OCI-LY7 (cell line): ENCODE measurements around the gene KRT33A. TPM values are rescaled to one million over a fixed set of nuclear protein-coding genes. Genes with fewer than 3 reads are reported as not detected.

ENCODE experiments used
- BruUV-seq: library from RNA; stranded (reverse); fragments of 400-500 nt; replicated peaks from 2 replicates; lab custom pipeline; 2021; lab: Mats Ljungman, UMichigan
- CTCF ChIA-PET: fragments of 300-600 bp; sonication (Branson Sonifier 250); formaldehyde crosslinking; loops from one replicate; lab custom pipeline; 2022; ENCODE audit warnings: antibody characterized with exemption; ENCODE audit not compliant: unreplicated experiment; lab: Charles Lee
- POLR2A ChIA-PET: fragments of 300-600 bp; sonication (Branson Sonifier 250); formaldehyde crosslinking; loops from one replicate; lab custom pipeline; 2022; ENCODE audit warnings: antibody characterized with exemption; lab: Charles Lee
- DNase-seq: peaks from one replicate; pipeline ENCODE4 v3.0.0-alpha.2; 2015; ENCODE audit warnings: low spot score
- H2AFZ ChIP-seq: fragments of 200-600 bp; sonication (generic), shearing (Covaris generic); 2 replicates; pipeline ENCODE4 v1.6.1; 2014; ENCODE audit warnings: mild to moderate bottlenecking, antibody characterized with exemption, low read length, moderate library complexity
- H3K27ac ChIP-seq: fragments of 200-600 bp; sonication (generic); 2 replicates; pipeline ENCODE4 v1.5.1; 2014; ENCODE audit warnings: mixed run types, low read depth, mild to moderate bottlenecking, moderate library complexity, low read length, inconsistent platforms; ENCODE audit not compliant: poor library complexity, severe bottlenecking
- H3K36me3 ChIP-seq: fragments of 200-600 bp; sonication (generic); 2 replicates; pipeline ENCODE4 v1.6.1; 2014; ENCODE audit warnings: mild to moderate bottlenecking, antibody characterized with exemption, low read length, moderate library complexity, mixed read lengths; ENCODE audit not compliant: insufficient read depth
- H3K4me1 ChIP-seq: fragments of 200-600 bp; sonication (generic); 2 replicates; pipeline ENCODE4 v1.5.1; 2014; ENCODE audit warnings: mild to moderate bottlenecking, low read length; ENCODE audit not compliant: insufficient read depth, poor library complexity, severe bottlenecking
- H3K4me2 ChIP-seq: fragments of 200-600 bp; sonication (generic); 2 replicates; pipeline ENCODE4 v1.6.1; 2014; ENCODE audit warnings: mild to moderate bottlenecking, low read length
- H3K4me3 ChIP-seq: fragments of 200-600 bp; sonication (generic); 2 replicates; pipeline ENCODE4 v1.5.1; 2014; ENCODE audit warnings: mild to moderate bottlenecking, low read depth, low read length; ENCODE audit not compliant: poor library complexity, severe bottlenecking
- H3K79me2 ChIP-seq: fragments of 200-600 bp; sonication (generic); 2 replicates; pipeline ENCODE4 v1.6.1; 2016; ENCODE audit warnings: low read depth, mild to moderate bottlenecking, low read length, moderate library complexity, mixed read lengths; ENCODE audit not compliant: insufficient read depth
- H3K9me2 ChIP-seq: fragments of 200-600 bp; sonication (generic); 2 replicates; pipeline ENCODE4 v1.6.1; 2016; ENCODE audit warnings: mild to moderate bottlenecking, low read length, mixed read lengths; ENCODE audit not compliant: insufficient read depth
- H3K9me3 ChIP-seq: fragments of 200-600 bp; sonication (generic); 2 replicates; pipeline ENCODE4 v1.6.1; 2014; ENCODE audit warnings: mild to moderate bottlenecking, mixed run types, low read length, mixed read lengths
- H4K20me1 ChIP-seq: fragments of 200-600 bp; sonication (generic); 2 replicates; pipeline ENCODE4 v1.6.1; 2014; ENCODE audit warnings: mild to moderate bottlenecking, antibody characterized with exemption, low read length, moderate library complexity, mixed read lengths; ENCODE audit not compliant: insufficient read depth
- EZH2phosphoT487 ChIP-seq: fragments of 200-600 bp; sonication (generic); IDR thresholded peaks from 2 replicates; pipeline ENCODE4 v1.6.1; 2018; ENCODE audit warnings: low read depth, borderline replicate concordance, mild to moderate bottlenecking, mixed run types, antibody characterized with exemption, low read length, moderate library complexity, mixed read lengths
- intact Hi-C: fragments of 100-400 bp; cut with micrococcal nuclease; formaldehyde crosslinking; loops from one replicate; pipeline ENCODE4 v1.10.0; 2022; ENCODE audit not compliant: unreplicated experiment
- total RNA-seq, 2 experiments: library from RNA; depleted of rRNA in 1 of 2; stranded (reverse); fragments of >200 nt in 1 of 2; shearing (Covaris generic) in 1 of 2; gene quantifications; 2 replicates each; pipeline ENCODE4 v1.2.3, GENCODE V29; 2014 to 2022
- TF ChIP-seq, protein P1 (sequence below): fragments of 200-600 bp; sonication (generic); conservative IDR thresholded peaks from 2 replicates; pipeline ENCODE4 v1.5.1; 2014; ENCODE audit warnings: mild to moderate bottlenecking, antibody characterized with exemption, low read length, moderate library complexity, mixed read lengths

KRT33A gene
- total RNA-seq, 2 experiments from 2014 or later: not detected

DNA sequence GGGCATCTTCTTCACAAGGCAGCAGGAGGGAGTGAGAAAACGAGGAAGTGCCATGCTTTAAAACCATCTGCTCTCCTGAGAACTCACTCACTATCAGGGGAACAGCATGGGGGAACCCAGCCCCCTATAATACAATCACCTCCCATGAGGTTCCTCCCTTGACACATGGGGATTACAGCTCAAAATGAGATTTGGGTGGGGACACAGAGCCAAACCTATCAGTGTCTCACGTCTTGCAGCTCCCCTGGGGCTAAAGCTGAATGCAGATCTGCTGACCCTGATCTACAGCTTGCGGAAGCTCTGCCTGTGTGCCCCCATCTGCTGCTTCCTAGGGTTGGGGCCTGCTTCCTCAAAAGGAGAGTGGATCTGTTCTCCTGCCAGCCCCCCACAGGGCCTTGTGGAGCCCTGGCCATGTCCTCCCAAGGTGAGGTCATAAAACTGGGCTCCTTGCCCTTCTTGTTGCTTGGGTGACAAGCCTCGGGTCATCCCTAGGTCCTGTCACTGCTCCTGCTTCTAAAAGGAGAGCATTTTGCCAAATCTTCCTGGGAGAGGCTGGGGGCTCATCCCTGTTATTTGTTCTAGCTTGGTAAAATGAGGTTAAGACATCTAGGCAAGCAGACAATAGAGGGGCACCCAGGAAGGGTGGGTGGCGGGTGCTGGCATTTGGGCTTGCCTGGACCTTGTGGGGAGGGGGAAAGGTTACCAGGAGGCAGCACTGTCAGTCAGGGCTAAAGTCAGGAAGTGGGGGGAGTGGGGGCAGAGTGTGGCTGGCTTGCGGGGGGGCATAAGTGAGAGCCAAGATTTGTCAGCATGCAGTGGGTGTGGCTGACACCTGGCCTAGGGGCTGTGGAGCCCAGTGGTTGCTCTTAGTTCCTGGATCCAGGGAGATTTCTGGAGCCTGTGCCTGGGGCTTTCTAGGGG is 16.0 kb downstream of the KRT33A start:
- H3K79me2 ChIP-seq: no peaks in the 10 kb centered on the region
- CTCF ChIA-PET: no interaction called here
- no peak overlapping the region for H2AFZ ChIP-seq
- no peaks in the 10 kb centered on the region for H4K20me1 ChIP-seq
- no peak overlapping the region for H3K27ac ChIP-seq
- no peaks in the 10 kb centered on the region for H3K9me3 ChIP-seq
- H3K4me1 ChIP-seq: no peaks in the 10 kb centered on the region
- POLR2A ChIA-PET: no interaction called here
- no peak overlapping the region for H3K4me2 ChIP-seq
- no peaks in the 10 kb centered on the region for H3K9me2 ChIP-seq
- no TSS peak for BruUV-seq
- TF ChIP-seq, protein P1, sequence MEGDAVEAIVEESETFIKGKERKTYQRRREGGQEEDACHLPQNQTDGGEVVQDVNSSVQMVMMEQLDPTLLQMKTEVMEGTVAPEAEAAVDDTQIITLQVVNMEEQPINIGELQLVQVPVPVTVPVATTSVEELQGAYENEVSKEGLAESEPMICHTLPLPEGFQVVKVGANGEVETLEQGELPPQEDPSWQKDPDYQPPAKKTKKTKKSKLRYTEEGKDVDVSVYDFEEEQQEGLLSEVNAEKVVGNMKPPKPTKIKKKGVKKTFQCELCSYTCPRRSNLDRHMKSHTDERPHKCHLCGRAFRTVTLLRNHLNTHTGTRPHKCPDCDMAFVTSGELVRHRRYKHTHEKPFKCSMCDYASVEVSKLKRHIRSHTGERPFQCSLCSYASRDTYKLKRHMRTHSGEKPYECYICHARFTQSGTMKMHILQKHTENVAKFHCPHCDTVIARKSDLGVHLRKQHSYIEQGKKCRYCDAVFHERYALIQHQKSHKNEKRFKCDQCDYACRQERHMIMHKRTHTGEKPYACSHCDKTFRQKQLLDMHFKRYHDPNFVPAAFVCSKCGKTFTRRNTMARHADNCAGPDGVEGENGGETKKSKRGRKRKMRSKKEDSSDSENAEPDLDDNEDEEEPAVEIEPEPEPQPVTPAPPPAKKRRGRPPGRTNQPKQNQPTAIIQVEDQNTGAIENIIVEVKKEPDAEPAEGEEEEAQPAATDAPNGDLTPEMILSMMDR: no peak
- no peak for TF ChIP-seq EZH2phosphoT487
- intact Hi-C loops: no loop called here
- no peaks in the 10 kb centered on the region for H3K36me3 ChIP-seq
- H3K4me3 ChIP-seq: no peak overlapping the region
- no peak for DNase-seq

DNA sequence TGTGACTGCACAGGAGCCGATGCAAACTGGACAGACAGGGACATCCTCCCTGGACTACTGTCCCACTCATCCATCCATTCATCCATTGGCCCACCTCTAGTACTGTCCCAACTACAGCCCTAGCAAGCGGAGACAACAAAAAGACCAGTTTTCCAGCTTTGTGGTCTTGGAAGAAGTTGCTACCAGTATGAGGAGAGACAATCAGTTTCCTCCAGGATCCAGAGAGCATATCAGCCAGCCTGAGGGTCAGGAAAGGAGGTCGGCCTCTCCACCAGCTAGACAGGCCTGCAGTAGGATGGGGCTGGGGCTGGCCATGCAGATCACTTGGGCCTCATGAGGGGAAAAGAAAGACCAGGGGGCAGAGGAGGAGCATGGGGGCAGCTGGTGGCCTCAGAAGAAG is 16.8 kb downstream of the KRT33A start:
- BruUV-seq: no TSS peak
- H3K4me1 ChIP-seq: no peaks in the 10 kb centered on the region
- no peak for TF ChIP-seq EZH2phosphoT487
- TF ChIP-seq, protein P1: no peak

DNA sequence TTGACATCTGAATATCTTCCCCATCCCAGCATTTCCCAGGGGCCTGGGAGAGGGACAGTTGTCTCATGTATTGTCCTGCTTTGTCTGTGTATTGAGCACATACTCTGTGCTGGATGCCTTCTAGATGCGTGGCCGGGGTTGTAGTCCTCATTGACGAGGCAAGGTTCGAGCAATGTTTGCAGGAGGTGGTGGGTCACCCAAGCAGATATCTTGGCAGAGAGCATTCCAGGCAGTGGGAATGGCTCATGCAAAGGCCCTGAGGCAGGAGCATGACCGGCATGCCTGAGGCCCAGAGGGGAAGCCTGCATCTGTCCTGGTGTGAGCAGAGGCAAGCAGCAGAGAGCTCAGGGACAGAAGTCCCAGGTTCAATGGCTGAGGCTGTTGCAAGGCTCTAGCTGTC is 17.5 kb downstream of the KRT33A start:
- Histone ChIP-seq H3K9me3 (no peaks in the 10 kb centered on the region), H3K4me3 (no peak overlapping the region), H3K9me2 (no peaks in the 10 kb centered on the region), H3K79me2 (no peaks in the 10 kb centered on the region), H3K27ac (no peak overlapping the region), H2AFZ (no peak overlapping the region), H4K20me1 (no peaks in the 10 kb centered on the region), H3K36me3 (no peaks in the 10 kb centered on the region), H3K4me2 (no peak overlapping the region), H3K4me1 (no peaks in the 10 kb centered on the region)
- TF ChIP-seq EZH2phosphoT487: no peak
- TF ChIP-seq, protein P1: no peak
- no peak for DNase-seq
- intact Hi-C loops: no loop called here
- no TSS peak for BruUV-seq
- ChIA-PET POLR2A (no interaction called here), CTCF (no interaction called here)

More for the DNA sequence above, 16.8 kb downstream of the KRT33A start:
- ChIA-PET POLR2A (no interaction called here), CTCF (no interaction called here)
- Histone ChIP-seq H3K36me3 (no peaks in the 10 kb centered on the region), H3K27ac (no peak overlapping the region), H3K4me3 (no peak overlapping the region), H3K4me2 (no peak overlapping the region), H4K20me1 (no peaks in the 10 kb centered on the region), H3K79me2 (no peaks in the 10 kb centered on the region), H3K9me2 (no peaks in the 10 kb centered on the region), H2AFZ (no peak overlapping the region), H3K9me3 (no peaks in the 10 kb centered on the region)
- intact Hi-C loops: no loop called here
- DNase-seq: no peak
